Adrenal gland (tissue), 5 donors: ENCODE results near the gene DUSP3.

Experiments
- POLR2A ChIP-seq, 2 donors: fragments of 450-650 bp; IDR thresholded peaks; one replicate each; pipeline ENCODE4 v1.6.1; 2017; ENCODE audit warnings: antibody characterized with exemption in 2 of 2, mild to moderate bottlenecking in 2 of 2, moderate library complexity in 1 of 2
- TF ChIP-seq, protein P1 (sequence below), 6 experiments: fragments of 450-650 bp in 4 of 6; fragments of 200-600 bp in 2 of 6; sonication (generic) in 1 of 6; IDR thresholded peaks; 1 replicate in 5 of 6; 2 replicates in 1 of 6; pipeline versions ENCODE4 v1.5.1 to v1.8.0; 2016 to 2021; ENCODE audit warnings: antibody characterized with exemption in 6 of 6, mild to moderate bottlenecking in 2 of 6, moderate library complexity in 1 of 6
- donor health status: DM: no; HTN: no; CAD: no.

DNA sequence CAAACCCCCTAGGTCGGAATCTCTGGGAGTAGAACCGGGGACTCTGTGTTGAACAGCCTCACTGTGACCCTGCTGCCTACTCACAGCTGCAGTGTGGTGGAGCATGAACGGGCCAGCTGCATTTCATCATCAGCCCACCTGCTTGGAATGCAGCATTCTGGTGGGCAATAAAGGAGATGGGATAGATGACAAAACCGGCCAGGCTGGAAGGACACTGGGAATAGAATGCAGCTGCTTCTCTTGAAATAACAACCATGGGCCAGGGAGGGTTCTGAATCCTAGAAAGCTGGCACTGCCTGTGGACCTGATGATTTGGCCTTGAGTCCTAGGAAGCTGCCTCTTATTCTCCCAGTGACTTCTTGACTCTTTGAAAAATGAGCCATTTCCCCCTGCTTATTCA is 25.0 kb upstream of the DUSP3 start:
- no peak for TF ChIP-seq POLR2A (IDR thresholded peaks at IDR 0.05)
- TF ChIP-seq, protein P1, sequence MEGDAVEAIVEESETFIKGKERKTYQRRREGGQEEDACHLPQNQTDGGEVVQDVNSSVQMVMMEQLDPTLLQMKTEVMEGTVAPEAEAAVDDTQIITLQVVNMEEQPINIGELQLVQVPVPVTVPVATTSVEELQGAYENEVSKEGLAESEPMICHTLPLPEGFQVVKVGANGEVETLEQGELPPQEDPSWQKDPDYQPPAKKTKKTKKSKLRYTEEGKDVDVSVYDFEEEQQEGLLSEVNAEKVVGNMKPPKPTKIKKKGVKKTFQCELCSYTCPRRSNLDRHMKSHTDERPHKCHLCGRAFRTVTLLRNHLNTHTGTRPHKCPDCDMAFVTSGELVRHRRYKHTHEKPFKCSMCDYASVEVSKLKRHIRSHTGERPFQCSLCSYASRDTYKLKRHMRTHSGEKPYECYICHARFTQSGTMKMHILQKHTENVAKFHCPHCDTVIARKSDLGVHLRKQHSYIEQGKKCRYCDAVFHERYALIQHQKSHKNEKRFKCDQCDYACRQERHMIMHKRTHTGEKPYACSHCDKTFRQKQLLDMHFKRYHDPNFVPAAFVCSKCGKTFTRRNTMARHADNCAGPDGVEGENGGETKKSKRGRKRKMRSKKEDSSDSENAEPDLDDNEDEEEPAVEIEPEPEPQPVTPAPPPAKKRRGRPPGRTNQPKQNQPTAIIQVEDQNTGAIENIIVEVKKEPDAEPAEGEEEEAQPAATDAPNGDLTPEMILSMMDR (IDR thresholded peaks at IDR 0.05), result no peak
